COLO829 (cell line): Measurements from ENCODE around the gene ADAMTSL3.

Experiments used
- DNase-seq: peaks from one replicate; pipeline ENCODE4 v3.0.0; 2012; ENCODE audit warnings: low spot score

Gene ADAMTSL3

GRCh38 chr15:83971992-83972391 is 318.1 kb downstream of the ADAMTSL3 start:
- DNase-seq: no peak

GRCh38 chr15:83973816-83974215 is 319.9 kb downstream of the ADAMTSL3 start:
- no peak for DNase-seq

GRCh38 chr15:83977992-83978391 is 324.1 kb downstream of the ADAMTSL3 start:
- DNase-seq: no peak

GRCh38 chr15:83978588-83978987 is 324.7 kb downstream of the ADAMTSL3 start:
- DNase-seq: no peak

GRCh38 chr15:83980637-83981036 is 326.7 kb downstream of the ADAMTSL3 start:
- no peak for DNase-seq

- DNase-seq: no peak
Observed at GRCh38 chr15:83982748-83983147, 328.8 kb downstream of the ADAMTSL3 start.

- DNase-seq: no peak
Observed at GRCh38 chr15:83983634-83984458, 329.9 kb downstream of the ADAMTSL3 start.

- DNase-seq: no peak
Observed at GRCh38 chr15:83984601-83985000, 330.7 kb downstream of the ADAMTSL3 start.

- no peak for DNase-seq
Observed at GRCh38 chr15:83991163-83991562, 337.2 kb downstream of the ADAMTSL3 start.

- no peak for DNase-seq
Observed at GRCh38 chr15:83992324-83993031, 338.6 kb downstream of the ADAMTSL3 start.

GRCh38 chr15:83993591-83993990 is 339.7 kb downstream of the ADAMTSL3 start:
- DNase-seq: no peak

GRCh38 chr15:83998486-83998885 is 344.6 kb downstream of the ADAMTSL3 start:
- DNase-seq: no peak

- peak; percentile 19 for DNase-seq
Observed at GRCh38 chr15:83999396-84000135, 345.6 kb downstream of the ADAMTSL3 start.

GRCh38 chr15:84001037-84001436 is 347.1 kb downstream of the ADAMTSL3 start:
- no peak for DNase-seq

GRCh38 chr15:84001655-84002054 is 347.7 kb downstream of the ADAMTSL3 start:
- no peak for DNase-seq

GRCh38 chr15:84003791-84004503 is 350.0 kb downstream of the ADAMTSL3 start:
- DNase-seq: no peak

GRCh38 chr15:84006421-84006820 is 352.5 kb downstream of the ADAMTSL3 start:
- DNase-seq: no peak

- DNase-seq: no peak
Observed at GRCh38 chr15:84009616-84010015, 355.7 kb downstream of the ADAMTSL3 start.

GRCh38 chr15:84010246-84010645 is 356.3 kb downstream of the ADAMTSL3 start:
- DNase-seq: no peak

GRCh38 chr15:84016371-84016770 is 362.4 kb downstream of the ADAMTSL3 start:
- DNase-seq: no peak

GRCh38 chr15:84022516-84022915 is 368.6 kb downstream of the ADAMTSL3 start:
- DNase-seq: no peak

GRCh38 chr15:84023636-84024035 is 369.7 kb downstream of the ADAMTSL3 start:
- peak; percentile 18 for DNase-seq
